MCF 10A (cell line): ENCODE data around the gene NAA80. TPM values are rescaled to one million over a fixed set of nuclear protein-coding genes. Genes with fewer than 3 reads are reported as not detected.
"Not testable (repeated sequence)": the region's sequence is repeated elsewhere in the genome, so short reads cannot be mapped to it uniquely, and the experiment has no call there.

Experiments used
- BruUV-seq: library from RNA; stranded (reverse); fragments of 400-500 nt; replicated peaks from 2 replicates; lab custom pipeline; 2021; lab: Mats Ljungman, UMichigan
- CTCF ChIA-PET: fragments of 300-600 bp; sonication (Branson Sonifier 250); formaldehyde crosslinking; extraction: SDS; loops from one replicate; lab custom pipeline; 2021; ENCODE audit warnings: antibody characterized with exemption, inconsistent platforms; lab: Yijun Ruan, JAX
- POLR2A ChIA-PET: fragments of 300-600, 350-650 bp; sonication (Branson Sonifier 250); formaldehyde crosslinking; extraction: SDS; loops from one replicate; lab custom pipeline; 2020; ENCODE audit warnings: antibody characterized with exemption, inconsistent platforms; lab: Yijun Ruan, JAX
- DNase-seq: peaks from one replicate; pipeline ENCODE4 v3.0.0-alpha.2; 2018; ENCODE audit not compliant: unreplicated experiment
- H3K27ac Mint-ChIP-seq: one replicate; pipeline ENCODE4 v1.8.0; 2022; ENCODE audit warnings: mild to moderate bottlenecking, low read depth, mixed read lengths; ENCODE audit not compliant: unreplicated experiment
- H3K27me3 Mint-ChIP-seq: one replicate; pipeline ENCODE4 v1.8.0; 2022; ENCODE audit warnings: mixed read lengths; ENCODE audit not compliant: insufficient read depth, unreplicated experiment
- H3K36me3 Mint-ChIP-seq: one replicate; pipeline ENCODE4 v1.8.0; 2022; ENCODE audit warnings: mild to moderate bottlenecking, moderate library complexity, mixed read lengths; ENCODE audit not compliant: insufficient read depth, unreplicated experiment
- H3K4me1 Mint-ChIP-seq: one replicate; pipeline ENCODE4 v1.8.0; 2022; ENCODE audit warnings: mixed read lengths; ENCODE audit not compliant: insufficient read depth, unreplicated experiment
- H3K4me3 Mint-ChIP-seq: one replicate; pipeline ENCODE4 v1.8.0; 2022; ENCODE audit warnings: mild to moderate bottlenecking, moderate library complexity, mixed read lengths; ENCODE audit not compliant: unreplicated experiment
- H3K9me3 Mint-ChIP-seq: one replicate; pipeline ENCODE4 v1.8.0; 2022; ENCODE audit warnings: mixed read lengths; ENCODE audit not compliant: unreplicated experiment
- CTCF ChIP-seq: fragments of 200-600 bp; IDR thresholded peaks from one replicate; pipeline ENCODE4 v1.8.0; 2022; ENCODE audit warnings: antibody characterized with exemption, mild to moderate bottlenecking; ENCODE audit not compliant: unreplicated experiment
- intact Hi-C: fragments of 100-400 bp; cut with micrococcal nuclease; formaldehyde crosslinking; loops from 2 replicates; pipeline ENCODE4 v1.14.1; 2022
- total RNA-seq: library from RNA; stranded (reverse); gene quantifications from 2 replicates; pipeline ENCODE4 v1.2.3, GENCODE V29; 2022

Gene NAA80
- total RNA-seq, 1 experiment from 2014 or later = 12.4 TPM

GRCh38 chr3:50286322-50287227, 12.6 kb downstream of the NAA80 start:
- H3K9me3 Mint-ChIP-seq = no peaks in the 10 kb centered on the region
- ChIA-PET CTCF (interaction anchor here (3.2 kb wide), 1 partner anchor 12 kb away, joined by 10 read pairs; no protein-coding TSS in a partner anchor), POLR2A (no interaction called here)
- BruUV-seq = no TSS peak
- peaks cover 6% of the 10 kb centered on the region for H3K4me1 Mint-ChIP-seq
- intact Hi-C loops = no loop called here
- H3K4me3 Mint-ChIP-seq = no peak overlapping the region
- TF ChIP-seq CTCF = no peak
- no peaks in the 10 kb centered on the region for H3K27me3 Mint-ChIP-seq
- H3K27ac Mint-ChIP-seq = no peak overlapping the region
- no peak for DNase-seq
- peaks cover 52% of the 10 kb centered on the region for H3K36me3 Mint-ChIP-seq

GRCh38 chr3:50284121-50284520, 15.1 kb downstream of the NAA80 start:
- H3K27ac Mint-ChIP-seq, H3K27me3 Mint-ChIP-seq, H3K4me1 Mint-ChIP-seq, H3K9me3 Mint-ChIP-seq, H3K4me3 Mint-ChIP-seq, BruUV-seq, intact Hi-C loops, DNase-seq: not testable (repeated sequence)
- peaks cover 40% of the 10 kb centered on the region for H3K36me3 Mint-ChIP-seq
- ChIA-PET CTCF (interaction anchor here (0.6 to 1.7 kb wide), 11 partner anchors 9 to 378 kb away, joined by 3 to 10 read pairs (median 4); partner anchors contain the start of gene HYAL2), POLR2A (interaction anchor here (1.1 to 3.4 kb wide), 4 partner anchors 8 to 52 kb away, joined by 3 to 22 read pairs (median 4); partner anchors contain the start of genes GNAI2, IFRD2 and TUSC2)

GRCh38 chr3:50279255-50280016, 19.8 kb downstream of the NAA80 start:
- Mint-ChIP-seq H3K27ac (no peak overlapping the region), H3K4me1 (peaks cover 4% of the 10 kb centered on the region), H3K36me3 (peaks cover 18% of the 10 kb centered on the region), H3K9me3 (no peaks in the 10 kb centered on the region), H3K27me3 (no peaks in the 10 kb centered on the region), H3K4me3 (no peak overlapping the region)
- intact Hi-C loops = no loop called here
- TF ChIP-seq CTCF = no peak
- CTCF ChIA-PET = interaction anchor here (0.7 to 1.7 kb wide), 5 partner anchors 10 to 54 kb away, joined by 4 to 8 read pairs (median 5); no protein-coding TSS in a partner anchor
- DNase-seq = no peak
- POLR2A ChIA-PET = interaction anchor here (0.5 to 2.1 kb wide), 3 partner anchors 13 to 35 kb away, joined by 3 to 7 read pairs (median 3); partner anchors contain the start of gene IFRD2
- no TSS peak for BruUV-seq

- no peak within 1 kb of the TSS for H3K27ac Mint-ChIP-seq
- no peak within 1 kb of the TSS for H3K4me3 Mint-ChIP-seq
- H3K4me1 Mint-ChIP-seq = peaks cover 9% of the 10 kb centered on the region
- ChIA-PET POLR2A (interaction anchor here (0.5 to 2.1 kb wide), 3 partner anchors 13 to 35 kb away, joined by 3 to 7 read pairs (median 3); partner anchors contain the start of gene IFRD2), CTCF (interaction anchor here (0.7 to 1.4 kb wide), 5 partner anchors 10 to 87 kb away, joined by 3 to 5 read pairs (median 4); no protein-coding TSS in a partner anchor)
- H3K27me3 Mint-ChIP-seq = no peaks in the 10 kb centered on the region
- no peaks in the 10 kb centered on the region for H3K9me3 Mint-ChIP-seq
- no peak for DNase-seq
- intact Hi-C loops = no loop called here
- no TSS peak for BruUV-seq
- TF ChIP-seq CTCF = no peak
- H3K36me3 Mint-ChIP-seq = peaks cover 14% of the 10 kb centered on the region
Observed at GRCh38 chr3:50278880-50279224, 20.4 kb downstream of the NAA80 start, which contains the start of gene LSMEM2. Gene LSMEM2, plus strand, starts transcription at chr3:50279087. Its CDS starts 27 bp downstream, at chr3:50279114.
